Activated CD8-positive, alpha-beta memory T cell treated with anti-CD3 and anti-CD28 coated beads for 1 hour (primary cell): Measurements from ENCODE around the gene MOCS1.

Experiments used
- DNase-seq, 2 donors: peaks; one replicate each; pipeline ENCODE4 v3.0.0-alpha.2; 2020; ENCODE audit warnings: low read depth in 1 of 2; ENCODE audit errors: extremely low read depth in 1 of 2

MOCS1 gene

GRCh38 chr6:39950125-39950720, 16.0 kb upstream of the MOCS1 start:
- DNase-seq, result no peak

GRCh38 chr6:39948199-39948791, 14.0 kb upstream of the MOCS1 start:
- no peak for DNase-seq

GRCh38 chr6:39947611-39948068, 13.4 kb upstream of the MOCS1 start:
- no peak for DNase-seq

GRCh38 chr6:39945626-39946025, 11.4 kb upstream of the MOCS1 start:
- DNase-seq, result no peak

- DNase-seq, result no peak
Measured at GRCh38 chr6:39942903-39943580, 8.8 kb upstream of the MOCS1 start.

GRCh38 chr6:39941820-39942219, 7.6 kb upstream of the MOCS1 start:
- no peak for DNase-seq

- DNase-seq, result no peak
Measured at GRCh38 chr6:39941138-39941537, 6.9 kb upstream of the MOCS1 start.

GRCh38 chr6:39938773-39939654, 4.8 kb upstream of the MOCS1 start:
- no peak for DNase-seq

GRCh38 chr6:39937686-39938333, 3.5 kb upstream of the MOCS1 start:
- no peak for DNase-seq

GRCh38 chr6:39936857-39937256, 2.6 kb upstream of the MOCS1 start:
- no peak for DNase-seq

GRCh38 chr6:39935241-39935640, 979 bp upstream of the MOCS1 start:
- DNase-seq, result no peak

GRCh38 chr6:39933669-39934130, 562 bp downstream of the MOCS1 start:
- DNase-seq, result no peak

GRCh38 chr6:39932386-39932910, 1.8 kb downstream of the MOCS1 start:
- DNase-seq, result no peak

- DNase-seq, result no peak
Measured at GRCh38 chr6:39931607-39932006, 2.7 kb downstream of the MOCS1 start.

GRCh38 chr6:39930540-39930939, 3.7 kb downstream of the MOCS1 start:
- no peak for DNase-seq

- no peak for DNase-seq
Measured at GRCh38 chr6:39929733-39930461, 4.4 kb downstream of the MOCS1 start.

- no peak for DNase-seq
Measured at GRCh38 chr6:39929039-39929732, 5.1 kb downstream of the MOCS1 start.

GRCh38 chr6:39927159-39927558, 7.1 kb downstream of the MOCS1 start:
- DNase-seq, result no peak

GRCh38 chr6:39926668-39927067, 7.6 kb downstream of the MOCS1 start:
- DNase-seq, result no peak
